ENCODE data around the gene EPHB3. TPM values are rescaled to one million over a fixed set of nuclear protein-coding genes. Genes with fewer than 3 reads are reported as not detected.

The EPHB3 gene
- total and polyA plus RNA-seq, 9 donors: 2.1 to 31.0 (median 10.6) TPM

DNA sequence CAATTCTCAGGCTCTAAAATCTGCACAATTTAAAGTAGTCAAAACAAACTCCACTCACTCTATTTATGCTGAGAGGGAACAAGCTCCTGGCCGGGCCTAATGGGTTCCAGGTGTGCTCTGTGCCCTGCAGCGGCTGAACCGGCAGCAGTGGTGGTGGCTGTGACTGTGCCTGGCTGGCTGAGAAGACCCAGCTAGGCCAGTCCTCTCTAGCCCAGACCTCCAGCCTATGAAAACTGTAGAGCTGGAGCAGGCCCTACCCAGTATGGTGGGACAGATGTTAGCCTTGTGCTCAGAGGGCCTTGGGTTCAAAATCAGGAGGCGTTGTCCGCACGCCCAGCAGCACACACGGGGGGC is 37.0 kb downstream of the EPHB3 start:
- H3K27me3 ChIP-seq: no peaks in the 10 kb centered on the region
- H3K4me3 ChIP-seq: no peak overlapping the region
- H3K4me1 ChIP-seq (ENCODE audit: insufficient read depth): peaks cover 8% of the 10 kb centered on the region
- WGBS, 3 donors: 75 to 84% (median 78%) methylated on average over 7 of the region's 7 CpGs
- TF ChIP-seq POLR2A (IDR thresholded peaks at IDR 0.05) (no peak), EP300 (IDR thresholded peaks at IDR 0.05) (no peak), CTCF (IDR thresholded peaks at IDR 0.05) (no peak)
- H3K27ac ChIP-seq: no peak overlapping the region
- intact Hi-C loops (cut with DNase I): loop anchor here in 1 of 4 donors (10.0 kb wide), 1 partner anchor 116 kb away; the partner anchor contains the start of gene MAGEF1
- no peaks in the 10 kb centered on the region for H3K9me3 ChIP-seq
- no peaks in the 10 kb centered on the region for H3K36me3 ChIP-seq
- peak in 1 of 5 donors; percentile 39 for DNase-seq

- 94 to 97% (median 95%) methylated on average over 3 of the region's 3 CpGs for WGBS, 3 donors
- Histone ChIP-seq H3K9me3 (no peaks in the 10 kb centered on the region), H3K27me3 (no peaks in the 10 kb centered on the region), H3K36me3 (no peaks in the 10 kb centered on the region), H3K4me1 (ENCODE audit: insufficient read depth) (peaks cover 11% of the 10 kb centered on the region), H3K4me3 (no peak overlapping the region), H3K27ac (no peak overlapping the region)
- intact Hi-C loops (cut with DNase I): loop anchor here in 1 of 4 donors (10.0 kb wide), 1 partner anchor 116 kb away; the partner anchor contains the start of gene MAGEF1
- DNase-seq: peak in 1 of 5 donors; percentile 26
- no peak for TF ChIP-seq POLR2A (IDR thresholded peaks at IDR 0.05)
- TF ChIP-seq EP300 (IDR thresholded peaks at IDR 0.05): no peak
- no peak for TF ChIP-seq CTCF (IDR thresholded peaks at IDR 0.05)
Observed at GRCh38 chr3:184599143-184599542, 37.6 kb downstream of the EPHB3 start.

GRCh38 chr3:184600685-184601377 is 39.2 kb downstream of the EPHB3 start:
- H3K4me1 ChIP-seq (ENCODE audit: insufficient read depth): peaks cover 14% of the 10 kb centered on the region
- peak in 2 of 5 donors; percentile 24 to 39 for DNase-seq
- peak overlapping the region; percentile 60 to 76 for H3K27ac ChIP-seq

More at GRCh38 chr3:184600685-184601377, 39.2 kb downstream of the EPHB3 start:
- TF ChIP-seq POLR2A (IDR thresholded peaks at IDR 0.05) (no peak), CTCF (IDR thresholded peaks at IDR 0.05) (no peak), EP300 (IDR thresholded peaks at IDR 0.05) (no peak)
- H3K36me3 ChIP-seq: no peaks in the 10 kb centered on the region
- intact Hi-C loops (cut with DNase I): loop anchor here in 2 of 4 donors (5.0 kb wide), 2 partner anchors 34 to 76 kb away; no protein-coding TSS in a partner anchor
- no peak overlapping the region for H3K4me3 ChIP-seq
- 88 to 93% (median 92%) methylated on average over 10 of the region's 10 CpGs for WGBS, 3 donors
- no peaks in the 10 kb centered on the region for H3K9me3 ChIP-seq
- H3K27me3 ChIP-seq: no peaks in the 10 kb centered on the region
